WERI-Rb-1 (cell line): ENCODE measurements around the gene OSBPL10.

ENCODE experiments used
- DNase-seq: peaks from one replicate; pipeline ENCODE4 v3.0.0-alpha.2; 2020
- H3K27ac ChIP-seq: fragments of 250-450 bp; sonication (Bioruptor Pico); 2 replicates; pipeline ENCODE4 v1.5.1; 2020; ENCODE audit warnings: mild to moderate bottlenecking, moderate library complexity
- H3K27me3 ChIP-seq: fragments of 250-450 bp; sonication (Bioruptor Pico); 2 replicates; pipeline ENCODE4 v1.5.1; 2021; ENCODE audit warnings: mild to moderate bottlenecking, low read depth, moderate library complexity; ENCODE audit not compliant: insufficient read depth, severe bottlenecking
- H3K36me3 ChIP-seq: fragments of 250-450 bp; sonication (Bioruptor Pico); 2 replicates; pipeline ENCODE4 v1.5.1; 2020; ENCODE audit warnings: mild to moderate bottlenecking, moderate library complexity
- H3K4me3 ChIP-seq: 2 replicates; pipeline ENCODE4 v1.5.1; 2011; ENCODE audit warnings: low read depth, mild to moderate bottlenecking, control low read depth, low read length
- H3K9me3 ChIP-seq: fragments of 250-450 bp; sonication (Bioruptor Pico); 2 replicates; pipeline ENCODE4 v1.5.1; 2021; ENCODE audit warnings: mild to moderate bottlenecking, moderate library complexity; ENCODE audit not compliant: severe bottlenecking
- TF ChIP-seq, protein P1 (sequence below): IDR thresholded peaks from 2 replicates; pipeline ENCODE4 v1.5.1; 2011; ENCODE audit warnings: low read depth, mild to moderate bottlenecking, control low read depth, inconsistent platforms, low read length

The OSBPL10 gene

DNA sequence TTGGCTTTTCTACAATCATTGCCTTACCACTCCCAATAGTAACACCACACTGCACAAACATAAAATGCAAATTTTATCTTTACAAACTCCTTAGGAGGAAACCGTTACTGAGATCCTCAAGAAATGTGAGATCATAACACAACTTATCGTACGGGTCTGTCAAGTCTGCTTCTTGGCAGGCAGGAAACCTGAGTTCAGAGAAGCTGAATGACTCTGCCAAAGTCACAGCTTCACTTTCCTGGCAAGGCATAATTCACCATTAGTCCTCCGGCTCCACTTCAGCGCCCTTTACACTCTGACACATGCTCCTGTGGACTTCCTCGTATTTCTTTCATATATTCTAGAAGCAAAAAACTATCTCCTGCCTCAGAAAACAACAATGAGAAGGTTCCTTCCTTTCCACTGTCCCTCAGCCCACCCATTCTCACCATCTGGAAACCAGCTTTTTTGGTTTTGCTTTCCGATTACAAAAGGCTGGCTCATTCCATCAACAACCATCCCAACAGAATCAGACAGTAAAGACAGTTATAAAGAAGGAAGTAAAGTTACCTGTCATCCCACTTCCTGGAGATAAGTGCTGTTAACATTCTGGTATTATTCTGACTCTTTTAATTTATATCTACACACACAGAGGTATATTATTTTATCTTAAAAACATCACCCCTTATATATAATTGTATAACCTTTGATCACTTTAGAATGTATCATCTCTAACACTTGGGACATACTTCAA is 225.0 kb downstream of the OSBPL10 start:
- H3K9me3 ChIP-seq, result no peaks in the 10 kb centered on the region
- H3K27ac ChIP-seq, result no peak overlapping the region
- H3K36me3 ChIP-seq, result no peaks in the 10 kb centered on the region
- TF ChIP-seq, protein P1, sequence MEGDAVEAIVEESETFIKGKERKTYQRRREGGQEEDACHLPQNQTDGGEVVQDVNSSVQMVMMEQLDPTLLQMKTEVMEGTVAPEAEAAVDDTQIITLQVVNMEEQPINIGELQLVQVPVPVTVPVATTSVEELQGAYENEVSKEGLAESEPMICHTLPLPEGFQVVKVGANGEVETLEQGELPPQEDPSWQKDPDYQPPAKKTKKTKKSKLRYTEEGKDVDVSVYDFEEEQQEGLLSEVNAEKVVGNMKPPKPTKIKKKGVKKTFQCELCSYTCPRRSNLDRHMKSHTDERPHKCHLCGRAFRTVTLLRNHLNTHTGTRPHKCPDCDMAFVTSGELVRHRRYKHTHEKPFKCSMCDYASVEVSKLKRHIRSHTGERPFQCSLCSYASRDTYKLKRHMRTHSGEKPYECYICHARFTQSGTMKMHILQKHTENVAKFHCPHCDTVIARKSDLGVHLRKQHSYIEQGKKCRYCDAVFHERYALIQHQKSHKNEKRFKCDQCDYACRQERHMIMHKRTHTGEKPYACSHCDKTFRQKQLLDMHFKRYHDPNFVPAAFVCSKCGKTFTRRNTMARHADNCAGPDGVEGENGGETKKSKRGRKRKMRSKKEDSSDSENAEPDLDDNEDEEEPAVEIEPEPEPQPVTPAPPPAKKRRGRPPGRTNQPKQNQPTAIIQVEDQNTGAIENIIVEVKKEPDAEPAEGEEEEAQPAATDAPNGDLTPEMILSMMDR, result no peak
- H3K27me3 ChIP-seq, result no peaks in the 10 kb centered on the region
- H3K4me3 ChIP-seq, result no peak overlapping the region
- DNase-seq, result no peak

DNA sequence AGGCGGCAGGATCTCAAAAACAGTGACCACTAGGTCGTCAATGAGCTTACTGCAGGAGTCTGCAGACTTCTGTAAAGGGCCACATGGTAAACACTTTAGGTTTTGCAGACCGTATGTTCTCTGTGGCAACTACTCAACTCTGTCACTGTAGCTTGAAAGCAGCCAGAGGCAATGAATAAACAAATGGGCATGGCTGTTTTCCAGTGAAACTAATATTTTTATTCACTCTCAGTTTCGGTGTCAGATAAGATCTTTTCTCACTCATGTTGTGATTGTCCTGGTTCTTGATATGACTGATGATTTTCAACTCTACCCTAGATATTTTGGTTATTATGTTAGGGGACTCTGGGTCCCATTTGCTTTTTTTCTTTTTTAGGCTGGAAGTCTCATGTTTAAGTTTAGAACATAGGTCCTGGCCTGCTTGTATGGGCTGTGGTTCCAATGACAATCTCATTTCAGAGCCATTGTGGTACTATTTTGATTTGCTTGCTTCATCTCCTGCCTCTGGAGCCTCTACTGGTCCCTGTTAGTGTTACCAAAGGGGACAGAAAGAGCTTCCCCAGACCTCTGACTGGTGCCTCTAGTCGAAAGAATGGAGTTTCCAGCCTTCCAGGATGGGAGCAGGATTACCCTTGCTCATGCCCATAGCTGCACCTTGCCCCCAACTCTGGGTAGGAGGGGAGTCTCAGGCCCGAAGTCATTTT is 226.3 kb downstream of the OSBPL10 start:
- H3K9me3 ChIP-seq, result no peaks in the 10 kb centered on the region
- H3K27ac ChIP-seq, result no peak overlapping the region
- no peak for DNase-seq
- no peaks in the 10 kb centered on the region for H3K36me3 ChIP-seq
- TF ChIP-seq, protein P1, result no peak
- no peak overlapping the region for H3K4me3 ChIP-seq
- H3K27me3 ChIP-seq, result no peaks in the 10 kb centered on the region

DNA sequence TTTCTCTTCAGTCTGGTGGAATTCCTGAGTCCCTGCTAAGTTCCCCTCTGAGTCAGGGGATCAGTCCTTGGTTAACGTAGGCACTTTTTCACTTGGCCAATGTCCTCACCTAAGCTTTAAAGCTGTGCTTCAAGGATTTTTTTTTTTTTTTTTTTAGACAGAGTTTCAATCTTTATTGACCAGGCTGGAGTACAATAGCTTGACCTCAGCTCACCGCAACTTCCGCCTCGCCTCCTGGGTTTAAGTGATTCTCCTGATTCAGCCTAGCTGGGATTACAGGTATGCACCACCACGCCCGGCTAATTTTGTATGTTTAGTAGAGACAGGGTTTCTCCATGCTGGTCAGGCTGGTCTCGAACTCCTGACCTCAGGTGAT is 228.0 kb downstream of the OSBPL10 start:
- Histone ChIP-seq H3K4me3 (no peak overlapping the region), H3K27ac (no peak overlapping the region), H3K9me3 (no peaks in the 10 kb centered on the region), H3K36me3 (no peaks in the 10 kb centered on the region), H3K27me3 (no peaks in the 10 kb centered on the region)
- DNase-seq, result no peak
- TF ChIP-seq, protein P1, result no peak

DNA sequence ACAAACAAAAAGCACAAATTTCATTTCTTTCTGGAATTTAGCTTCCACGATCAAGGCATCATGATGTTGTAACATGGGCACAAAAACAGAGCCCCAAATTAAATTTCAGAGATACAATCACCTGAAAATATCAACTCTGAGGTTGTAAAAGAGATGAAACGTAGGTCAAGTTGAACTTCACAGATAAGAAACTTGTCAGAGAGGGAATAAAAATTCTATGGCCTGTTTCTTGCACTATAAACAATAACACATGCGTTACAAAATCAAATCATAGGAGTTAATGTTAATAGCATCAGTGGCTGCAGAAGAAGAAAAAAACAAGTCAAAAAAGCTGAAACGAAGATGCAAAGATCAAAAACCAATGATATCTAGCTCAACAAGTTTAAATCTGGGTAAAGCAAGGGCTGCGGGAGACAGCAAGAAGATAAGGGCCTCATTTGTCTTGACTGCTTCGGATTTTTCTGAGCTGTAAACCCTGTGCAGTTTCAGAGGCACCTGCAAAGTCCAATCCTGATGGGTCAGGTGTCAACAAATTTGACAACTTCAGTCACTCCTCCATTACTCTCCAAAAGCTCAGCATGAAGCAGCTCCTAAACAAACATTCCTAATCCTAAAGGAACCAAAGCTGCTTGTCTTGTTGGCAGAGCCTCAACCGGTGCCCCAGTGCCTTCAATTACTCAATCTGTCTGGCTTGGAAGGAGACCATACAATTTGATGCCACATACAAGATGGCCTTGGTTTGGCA is 228.6 kb downstream of the OSBPL10 start:
- no peak overlapping the region for H3K27ac ChIP-seq
- no peak for DNase-seq
- no peaks in the 10 kb centered on the region for H3K27me3 ChIP-seq
- H3K36me3 ChIP-seq, result no peaks in the 10 kb centered on the region
- no peaks in the 10 kb centered on the region for H3K9me3 ChIP-seq
- H3K4me3 ChIP-seq, result no peak overlapping the region
- TF ChIP-seq, protein P1, result no peak

DNA sequence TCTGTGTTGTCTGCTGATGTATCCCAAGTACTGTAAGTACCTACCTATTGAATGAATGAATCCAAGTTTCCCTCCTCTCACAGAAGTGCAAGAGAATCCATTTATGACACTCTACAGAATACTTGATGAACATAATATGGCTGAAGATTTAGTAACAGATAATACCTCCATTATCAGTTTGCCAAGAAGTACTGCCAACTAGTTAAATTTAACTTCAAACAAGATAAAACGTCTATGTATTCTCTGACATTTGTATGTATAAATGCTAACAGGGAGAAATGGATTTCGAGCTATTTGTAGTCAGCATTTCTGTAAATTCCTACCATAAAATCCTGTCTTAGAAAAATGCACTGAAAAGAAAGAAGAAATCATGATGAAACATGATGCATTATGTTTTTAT is 230.7 kb downstream of the OSBPL10 start:
- TF ChIP-seq, protein P1, result no peak
- DNase-seq, result no peak
- Histone ChIP-seq H3K4me3 (no peak overlapping the region), H3K36me3 (no peaks in the 10 kb centered on the region), H3K27ac (no peak overlapping the region), H3K9me3 (no peaks in the 10 kb centered on the region), H3K27me3 (no peaks in the 10 kb centered on the region)
